ENCODE data around the gene AMER1.

The AMER1 gene

GRCh38 chrX:64205735-64206501 is 410 bp upstream of the AMER1 start:
- Histone ChIP-seq H3K9me3 (no peaks in the 10 kb centered on the region), H3K27ac (peak overlapping the region; percentile 89 to 95), H3K27me3 (no peaks in the 10 kb centered on the region), H3K4me3 (peak overlapping the region; percentile 81 to 83), H3K4me1 (peaks cover 0 to 35% (median 12%) of the 10 kb centered on the region in 4 donors), H3K36me3 (no peaks in the 10 kb centered on the region)
- intact Hi-C loops (cut with DNase I; ENCODE audit: low total_unique reads) = loop anchor here (10.0 kb wide), 1 partner anchor 189 kb away; the partner anchor contains the start of gene MTMR8
- DNase-seq = peak; percentile 94 to 97
- TF ChIP-seq, protein P1, sequence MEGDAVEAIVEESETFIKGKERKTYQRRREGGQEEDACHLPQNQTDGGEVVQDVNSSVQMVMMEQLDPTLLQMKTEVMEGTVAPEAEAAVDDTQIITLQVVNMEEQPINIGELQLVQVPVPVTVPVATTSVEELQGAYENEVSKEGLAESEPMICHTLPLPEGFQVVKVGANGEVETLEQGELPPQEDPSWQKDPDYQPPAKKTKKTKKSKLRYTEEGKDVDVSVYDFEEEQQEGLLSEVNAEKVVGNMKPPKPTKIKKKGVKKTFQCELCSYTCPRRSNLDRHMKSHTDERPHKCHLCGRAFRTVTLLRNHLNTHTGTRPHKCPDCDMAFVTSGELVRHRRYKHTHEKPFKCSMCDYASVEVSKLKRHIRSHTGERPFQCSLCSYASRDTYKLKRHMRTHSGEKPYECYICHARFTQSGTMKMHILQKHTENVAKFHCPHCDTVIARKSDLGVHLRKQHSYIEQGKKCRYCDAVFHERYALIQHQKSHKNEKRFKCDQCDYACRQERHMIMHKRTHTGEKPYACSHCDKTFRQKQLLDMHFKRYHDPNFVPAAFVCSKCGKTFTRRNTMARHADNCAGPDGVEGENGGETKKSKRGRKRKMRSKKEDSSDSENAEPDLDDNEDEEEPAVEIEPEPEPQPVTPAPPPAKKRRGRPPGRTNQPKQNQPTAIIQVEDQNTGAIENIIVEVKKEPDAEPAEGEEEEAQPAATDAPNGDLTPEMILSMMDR (IDR thresholded peaks at IDR 0.05) = peak in 1 of 2 experiments; percentile 10

- Histone ChIP-seq H3K27me3 (no peaks in the 10 kb centered on the region), H3K4me3 (peak overlapping the region; percentile 81 to 83), H3K4me1 (peaks cover 0 to 35% (median 12%) of the 10 kb centered on the region in 4 donors), H3K9me3 (no peaks in the 10 kb centered on the region), H3K27ac (peak overlapping the region; percentile 89 to 95), H3K36me3 (no peaks in the 10 kb centered on the region)
- intact Hi-C loops (cut with DNase I; ENCODE audit: low total_unique reads) = loop anchor here (10.0 kb wide), 1 partner anchor 190 kb away; the partner anchor contains the start of gene MTMR8
- TF ChIP-seq, protein P1 (IDR thresholded peaks at IDR 0.05) = no peak
- DNase-seq = peak; percentile 21 to 69
Measured at GRCh38 chrX:64204701-64205440, 637 bp downstream of the AMER1 start.

GRCh38 chrX:64204252-64204651 is 1.3 kb downstream of the AMER1 start:
- TF ChIP-seq, protein P1 (IDR thresholded peaks at IDR 0.05) = no peak
- intact Hi-C loops (cut with DNase I; ENCODE audit: low total_unique reads) = loop anchor here (10.0 kb wide), 1 partner anchor 191 kb away; the partner anchor contains the start of gene MTMR8
- Histone ChIP-seq H3K36me3 (no peaks in the 10 kb centered on the region), H3K27ac (peak overlapping the region; percentile 89 to 95), H3K4me3 (peak overlapping the region; percentile 81 to 83), H3K27me3 (no peaks in the 10 kb centered on the region), H3K4me1 (peaks cover 0 to 35% (median 12%) of the 10 kb centered on the region in 4 donors), H3K9me3 (no peaks in the 10 kb centered on the region)
- peak; percentile 19 to 79 for DNase-seq

DNA sequence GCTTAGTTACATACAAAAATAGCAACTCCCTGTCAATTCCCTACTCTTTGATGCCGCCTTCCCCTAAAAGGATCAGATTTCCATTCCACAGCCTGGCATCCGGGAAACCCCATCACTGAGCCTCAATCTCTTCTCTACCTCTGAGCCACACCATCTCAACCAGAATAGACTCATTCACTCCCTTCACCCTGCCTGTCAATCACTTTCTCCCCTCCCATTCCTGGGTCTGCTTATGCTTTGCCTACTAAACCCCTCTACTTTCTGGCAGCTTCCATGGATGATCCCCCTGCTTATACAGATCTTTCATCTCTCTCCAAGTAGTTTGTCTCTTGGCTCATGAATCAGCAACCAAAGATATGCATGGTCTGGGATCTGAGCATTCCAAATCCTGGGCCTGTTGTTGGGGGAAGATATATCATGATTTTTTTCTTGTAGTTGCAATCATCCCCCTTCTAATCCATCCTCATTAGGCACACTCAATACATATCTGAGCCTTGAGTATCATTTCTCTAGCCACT is 2.6 kb downstream of the AMER1 start:
- intact Hi-C loops (cut with DNase I; ENCODE audit: low total_unique reads) = loop anchor here (10.0 kb wide), 1 partner anchor 192 kb away; the partner anchor contains the start of gene MTMR8
- peaks cover 0 to 41% (median 12%) of the 10 kb centered on the region in 4 donors for H3K4me1 ChIP-seq

GRCh38 chrX:64198036-64198435 is 7.5 kb downstream of the AMER1 start:
- Histone ChIP-seq H3K9me3 (no peaks in the 10 kb centered on the region), H3K4me1 (peaks cover 0 to 15% (median 0%) of the 10 kb centered on the region in 4 donors), H3K27me3 (no peaks in the 10 kb centered on the region), H3K36me3 (no peaks in the 10 kb centered on the region), H3K27ac (no peak overlapping the region), H3K4me3 (no peak overlapping the region)
- TF ChIP-seq, protein P1 (IDR thresholded peaks at IDR 0.05) = no peak
- intact Hi-C loops (cut with DNase I; ENCODE audit: low total_unique reads) = no loop called here
- DNase-seq = no peak

More for the DNA sequence above, 2.6 kb downstream of the AMER1 start:
- Histone ChIP-seq H3K27ac (peak overlapping the region in 1 of 2 donors; percentile 95), H3K27me3 (no peaks in the 10 kb centered on the region), H3K9me3 (no peaks in the 10 kb centered on the region), H3K36me3 (no peaks in the 10 kb centered on the region), H3K4me3 (no peak overlapping the region)
- TF ChIP-seq, protein P1 (IDR thresholded peaks at IDR 0.05) = no peak
- DNase-seq = no peak
